ENCODE measurements around the gene LCE2A. TPM values are rescaled to one million over a fixed set of nuclear protein-coding genes. Genes with fewer than 3 reads are reported as not detected.
A peak's percentile ranks its signal among the peaks of the same experiment; 100 is the strongest.
"Not testable (repeated sequence)": the region's sequence is repeated elsewhere in the genome, so short reads cannot be mapped to it uniquely, and the experiment has no call there.

LCE2A gene
- total RNA-seq (2014; rRNA removed; shearing (Covaris generic)): not detected in 2 replicates

DNA sequence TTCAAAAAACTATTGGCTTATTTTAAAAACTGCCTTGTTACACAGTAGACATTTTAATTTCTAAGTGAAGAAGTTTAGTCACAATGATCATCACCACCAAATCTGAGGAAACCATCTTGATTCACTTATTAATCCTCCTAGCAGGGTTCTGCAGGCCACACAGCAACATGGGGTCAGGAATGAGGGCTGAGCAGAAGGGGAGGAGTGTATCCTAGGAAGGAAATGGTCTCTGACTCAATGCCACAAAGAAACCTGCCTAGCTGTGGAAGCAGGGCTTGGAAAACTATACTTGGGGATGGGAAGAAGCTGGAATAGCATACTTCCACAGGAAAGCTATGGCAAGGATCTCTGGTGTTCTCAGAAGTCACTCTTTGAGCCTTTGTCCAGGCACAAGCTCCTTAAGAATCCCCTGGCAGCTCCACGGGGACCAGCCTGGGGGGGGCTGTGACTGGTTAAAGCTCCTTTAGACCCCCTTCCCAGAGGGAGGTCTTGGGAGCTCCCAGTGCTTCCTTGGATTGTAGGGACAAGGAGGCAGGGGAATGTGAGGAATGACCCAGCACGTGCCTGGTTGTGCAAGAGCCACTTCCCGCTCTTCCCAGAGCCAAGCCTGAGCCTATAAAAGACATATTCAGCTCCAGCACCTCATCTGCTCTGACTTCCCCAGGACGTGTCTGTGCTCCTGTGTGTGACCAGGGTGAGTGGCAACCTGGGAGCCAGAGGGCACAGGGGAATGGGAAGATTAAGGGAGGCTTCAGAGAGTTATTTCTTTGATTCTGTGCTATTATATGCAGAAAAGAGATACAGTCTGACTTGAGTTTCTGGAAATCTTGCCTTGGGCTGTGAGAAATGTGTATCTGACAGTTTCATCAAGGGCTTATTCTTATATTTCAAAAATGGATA, at the start of gene LCE2A:
LCE2A (plus strand) TSS at position 645 of the 900 bp plus-strand sequence. CDS start 557 bp downstream, outside the sequence.
- Histone ChIP-seq H3K36me3 (no peaks in the 10 kb centered on the region), H3K27ac (no peak within 1 kb of the TSS), H3K9me3 (replicated peaks) (no peaks in the 10 kb centered on the region), H3K4me3 (no peak within 1 kb of the TSS), H3K27me3 (no peaks in the 10 kb centered on the region), H3K4me1 (no peaks in the 10 kb centered on the region)
- DNase-seq: no peak

DNA sequence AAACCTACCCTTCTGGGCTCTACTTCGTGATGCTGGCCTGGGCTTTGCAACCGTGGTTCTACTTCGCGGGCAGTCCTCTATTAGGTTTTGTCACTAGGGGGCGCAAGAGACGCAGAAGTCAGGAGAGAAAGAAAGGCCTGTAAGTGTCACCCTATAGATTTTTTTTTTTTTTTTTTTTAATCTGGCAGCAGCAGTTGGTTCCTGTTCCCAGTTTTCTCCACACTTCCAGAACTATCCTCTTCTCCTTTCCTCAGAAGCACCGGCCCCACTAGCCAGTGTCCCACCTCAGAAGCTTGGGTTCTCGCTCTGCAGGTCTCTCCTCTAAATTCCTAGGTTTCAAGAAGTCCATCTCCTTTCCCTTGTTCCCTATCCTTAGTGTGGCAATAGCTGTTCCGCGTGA, 44.0 kb upstream of the LCE2A start:
- no peaks in the 10 kb centered on the region for H3K36me3 ChIP-seq
- H3K4me1 ChIP-seq: no peaks in the 10 kb centered on the region
- no peak overlapping the region for H3K4me3 ChIP-seq
- no peaks in the 10 kb centered on the region for H3K9me3 ChIP-seq (replicated peaks)
- H3K27ac ChIP-seq: no peak overlapping the region
- DNase-seq: peak; percentile 49 to 76
- H3K27me3 ChIP-seq: 0 out of 2 replicates have a peak, but pooled peaks cover 3% of the 10 kb centered on the region

GRCh38 chr1:152656459-152656858, 41.7 kb upstream of the LCE2A start:
- H3K27me3 ChIP-seq: no peaks in the 10 kb centered on the region
- no peaks in the 10 kb centered on the region for H3K4me1 ChIP-seq
- H3K36me3 ChIP-seq: no peaks in the 10 kb centered on the region
- H3K9me3 ChIP-seq (replicated peaks): no peaks in the 10 kb centered on the region
- no peak overlapping the region for H3K27ac ChIP-seq
- DNase-seq: no peak
- H3K4me3 ChIP-seq: no peak overlapping the region

DNA sequence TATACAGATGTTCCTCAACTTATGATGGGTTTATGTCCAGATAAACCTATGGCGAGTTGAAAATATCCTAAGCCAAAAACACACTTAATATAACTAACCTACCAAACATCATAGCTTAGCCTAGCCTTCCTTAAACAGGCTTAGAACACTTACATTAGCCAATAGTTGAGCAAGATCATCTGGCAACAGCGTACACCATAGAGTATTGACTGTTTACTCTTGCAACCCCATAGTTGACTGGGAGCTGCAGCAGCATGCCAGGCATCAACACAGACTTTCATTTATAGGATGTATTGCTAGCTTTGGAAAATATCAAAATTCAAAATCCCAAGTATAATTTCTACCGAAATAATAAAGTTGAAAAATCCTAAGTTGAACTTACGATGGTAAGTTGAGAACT, 40.5 kb upstream of the LCE2A start:
- no peaks in the 10 kb centered on the region for H3K9me3 ChIP-seq (replicated peaks)
- no peak overlapping the region for H3K27ac ChIP-seq
- no peaks in the 10 kb centered on the region for H3K36me3 ChIP-seq

DNA sequence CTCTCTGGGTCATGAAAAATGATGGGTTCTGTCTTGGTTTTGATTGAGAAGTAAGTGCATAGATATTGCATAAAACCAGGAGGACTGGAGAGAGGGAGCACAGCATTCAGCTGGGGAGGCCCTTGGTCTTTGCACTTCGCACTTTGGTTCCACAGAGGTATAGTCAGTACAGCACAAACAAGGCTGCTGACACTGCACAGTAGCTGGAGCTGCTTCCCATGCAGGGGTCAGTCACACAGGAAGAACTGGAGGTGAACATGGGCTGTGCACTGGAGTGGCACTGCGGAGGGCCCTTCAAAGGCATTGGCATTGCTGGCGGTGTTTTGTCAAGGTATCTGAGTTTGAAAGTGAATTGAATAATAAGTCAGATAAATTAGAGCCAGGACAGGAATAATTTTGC, 39.5 kb upstream of the LCE2A start:
- no peaks in the 10 kb centered on the region for H3K36me3 ChIP-seq
- H3K4me1 ChIP-seq: no peaks in the 10 kb centered on the region
- DNase-seq: no peak
- no peak overlapping the region for H3K4me3 ChIP-seq
- H3K27me3 ChIP-seq: no peaks in the 10 kb centered on the region
- no peaks in the 10 kb centered on the region for H3K9me3 ChIP-seq (replicated peaks)
- no peak overlapping the region for H3K27ac ChIP-seq

More for the DNA sequence above, 40.5 kb upstream of the LCE2A start:
- no peak for DNase-seq
- Histone ChIP-seq H3K4me3 (no peak overlapping the region), H3K27me3 (no peaks in the 10 kb centered on the region), H3K4me1 (no peaks in the 10 kb centered on the region)

- no peaks in the 10 kb centered on the region for H3K27me3 ChIP-seq
- DNase-seq: no peak
- no peaks in the 10 kb centered on the region for H3K9me3 ChIP-seq (replicated peaks)
- no peaks in the 10 kb centered on the region for H3K36me3 ChIP-seq
- H3K4me3 ChIP-seq: no peak within 1 kb of the TSS
- no peaks in the 10 kb centered on the region for H3K4me1 ChIP-seq
- H3K27ac ChIP-seq: no peak within 1 kb of the TSS
Observed at GRCh38 chr1:152663098-152663497, 35.0 kb upstream of the LCE2A start, which contains the start of gene LCE2D. LCE2D (plus strand) TSS chr1:152663380; CDS start chr1:152664106, 726 bp downstream.

DNA sequence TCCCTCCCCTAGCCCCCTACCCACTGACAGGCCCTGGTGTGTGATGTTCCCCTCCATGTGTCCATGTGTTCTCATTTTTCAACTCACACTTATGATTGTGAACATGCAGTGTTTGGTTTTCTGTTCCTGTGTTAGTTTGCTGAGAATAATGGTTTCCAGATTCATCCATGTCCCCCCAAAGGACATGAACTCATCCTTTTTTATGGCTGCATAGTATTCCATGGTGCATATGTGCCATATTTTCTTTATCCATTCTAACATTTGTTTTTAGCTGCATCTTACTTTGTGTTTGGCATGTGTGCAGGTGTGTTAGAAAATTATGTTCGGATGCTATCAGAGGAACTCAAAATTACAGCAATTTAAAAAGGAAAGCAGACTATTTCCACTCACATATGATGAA, 32.0 kb upstream of the LCE2A start:
- not testable (repeated sequence) for H3K27ac ChIP-seq; H3K27me3 ChIP-seq; H3K4me1 ChIP-seq; H3K4me3 ChIP-seq; H3K9me3 ChIP-seq (replicated peaks); H3K36me3 ChIP-seq; DNase-seq

GRCh38 chr1:152667648-152668047, 30.5 kb upstream of the LCE2A start:
- Histone ChIP-seq H3K4me3 (no peak overlapping the region), H3K4me1 (no peaks in the 10 kb centered on the region), H3K27ac (no peak overlapping the region), H3K36me3 (no peaks in the 10 kb centered on the region), H3K9me3 (replicated peaks) (no peaks in the 10 kb centered on the region), H3K27me3 (no peaks in the 10 kb centered on the region)
- no peak for DNase-seq

- Histone ChIP-seq H3K36me3 (no peaks in the 10 kb centered on the region), H3K27ac (no peak overlapping the region), H3K4me3 (no peak overlapping the region), H3K9me3 (replicated peaks) (no peaks in the 10 kb centered on the region), H3K27me3 (no peaks in the 10 kb centered on the region), H3K4me1 (no peaks in the 10 kb centered on the region)
- no peak for DNase-seq
Observed at GRCh38 chr1:152673016-152673415, 25.1 kb upstream of the LCE2A start.

DNA sequence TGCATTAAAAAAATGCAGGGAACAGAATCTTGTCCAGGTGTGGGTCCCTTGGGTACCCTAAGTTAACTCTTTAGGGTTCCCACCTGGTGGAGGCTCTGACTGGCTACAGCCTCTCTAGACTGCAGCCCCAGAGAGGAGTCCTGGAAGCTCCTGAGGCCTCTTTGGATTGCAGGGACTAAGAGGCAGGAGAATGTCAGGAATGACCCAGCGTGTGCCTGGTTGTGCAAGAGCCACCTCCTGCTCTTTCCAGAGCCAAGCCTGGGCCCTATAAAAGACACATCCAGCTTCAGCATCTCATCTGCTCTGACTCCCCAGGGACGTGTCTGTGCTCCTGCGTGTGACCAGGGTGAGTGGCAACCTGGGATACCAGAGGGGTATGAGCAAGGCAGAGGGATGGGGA, 23.2 kb upstream of the LCE2A start, which contains the start of gene LCE2C:
LCE2C (plus strand) TSS at position 297 of the 400 bp plus-strand sequence. CDS start 737 bp downstream, outside the sequence.
- H3K4me1 ChIP-seq; H3K9me3 ChIP-seq (replicated peaks); H3K27me3 ChIP-seq; H3K27ac ChIP-seq; DNase-seq; H3K4me3 ChIP-seq; H3K36me3 ChIP-seq: not testable (repeated sequence)

DNA sequence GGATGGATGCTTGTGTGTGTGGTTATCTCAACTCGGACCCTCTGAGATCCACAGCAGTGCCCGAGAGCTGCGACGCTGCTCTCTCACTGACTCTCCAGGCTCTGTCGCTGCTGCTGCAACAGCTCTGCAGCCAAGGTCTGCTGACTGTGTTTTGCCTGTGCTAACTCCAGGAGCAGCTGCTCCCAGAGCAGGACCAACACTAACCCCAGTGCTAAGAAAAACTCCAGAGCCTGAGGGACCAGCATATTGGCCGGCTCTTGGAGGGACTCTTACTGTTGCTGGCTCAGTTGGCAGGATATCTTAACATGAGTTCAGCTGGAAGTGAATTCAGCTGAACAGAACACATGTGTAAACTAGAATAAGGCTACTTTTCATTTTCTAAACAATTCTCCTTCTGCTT, 18.7 kb upstream of the LCE2A start:
- no peak overlapping the region for H3K4me3 ChIP-seq
- H3K27ac ChIP-seq: no peak overlapping the region
- no peaks in the 10 kb centered on the region for H3K36me3 ChIP-seq
- no peaks in the 10 kb centered on the region for H3K27me3 ChIP-seq
- H3K9me3 ChIP-seq (replicated peaks): no peaks in the 10 kb centered on the region
- no peaks in the 10 kb centered on the region for H3K4me1 ChIP-seq
- no peak for DNase-seq

DNA sequence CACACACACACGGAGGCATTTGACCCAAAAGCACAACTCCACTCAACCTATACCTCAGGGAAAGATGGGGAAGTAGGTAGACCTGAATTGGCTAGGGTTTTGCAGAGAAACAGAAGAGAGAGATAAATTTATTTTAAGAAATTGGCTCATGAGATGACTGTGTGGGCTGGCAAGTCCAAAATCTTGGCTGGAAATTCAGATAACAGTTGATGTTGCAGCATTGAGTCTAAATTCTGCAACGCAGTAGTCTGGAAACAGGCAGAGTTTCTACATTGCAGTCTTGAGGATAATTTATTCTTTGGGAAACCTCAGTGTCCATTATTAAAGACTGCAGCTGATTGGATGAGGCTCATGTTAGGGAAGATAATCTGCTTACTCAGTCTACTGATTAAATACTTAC, 16.5 kb upstream of the LCE2A start:
- Histone ChIP-seq H3K9me3 (replicated peaks) (no peaks in the 10 kb centered on the region), H3K4me3 (no peak overlapping the region), H3K27ac (no peak overlapping the region), H3K27me3 (no peaks in the 10 kb centered on the region), H3K36me3 (no peaks in the 10 kb centered on the region), H3K4me1 (no peaks in the 10 kb centered on the region)
- DNase-seq: no peak

GRCh38 chr1:152683846-152684245, 14.3 kb upstream of the LCE2A start:
- H3K36me3 ChIP-seq: no peaks in the 10 kb centered on the region
- no peak overlapping the region for H3K27ac ChIP-seq
- no peaks in the 10 kb centered on the region for H3K27me3 ChIP-seq
- DNase-seq: no peak
- H3K9me3 ChIP-seq (replicated peaks): no peaks in the 10 kb centered on the region
- H3K4me3 ChIP-seq: no peak overlapping the region
- H3K4me1 ChIP-seq: no peaks in the 10 kb centered on the region

DNA sequence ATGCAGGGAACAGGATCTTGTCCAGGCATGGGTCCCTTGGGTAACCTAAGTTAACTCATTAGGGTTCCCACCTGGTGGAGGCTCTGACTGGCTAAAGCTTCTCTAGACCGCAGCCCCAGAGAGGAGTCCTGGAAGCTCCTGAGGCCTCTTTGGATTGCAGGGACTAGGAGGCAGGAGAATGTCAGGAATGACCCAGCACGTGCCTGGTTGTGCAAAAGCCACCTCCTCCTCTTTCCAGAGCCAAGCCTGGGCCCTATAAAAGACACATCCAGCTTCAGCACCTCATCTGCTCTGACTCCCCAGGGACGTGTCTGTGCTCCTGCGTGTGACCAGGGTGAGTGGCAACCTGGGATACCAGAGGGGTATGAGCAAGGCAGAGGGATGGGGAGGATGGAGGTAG, 12.3 kb upstream of the LCE2A start, which contains the start of gene LCE2B:
LCE2B (plus strand) TSS at position 301 of the 400 bp plus-strand sequence. CDS start 721 bp downstream, outside the sequence.
- H3K9me3 ChIP-seq (replicated peaks); DNase-seq; H3K4me3 ChIP-seq; H3K27me3 ChIP-seq; H3K27ac ChIP-seq; H3K4me1 ChIP-seq; H3K36me3 ChIP-seq: not testable (repeated sequence)

GRCh38 chr1:152699746-152700145, 1.6 kb downstream of the LCE2A start:
- Histone ChIP-seq H3K36me3 (no peaks in the 10 kb centered on the region), H3K27ac (no peak overlapping the region), H3K4me3 (no peak overlapping the region), H3K27me3 (no peaks in the 10 kb centered on the region), H3K4me1 (no peaks in the 10 kb centered on the region), H3K9me3 (replicated peaks) (no peaks in the 10 kb centered on the region)
- DNase-seq: no peak

Measured in SJCRH30 (cell line).